Neural crest cell (in vitro differentiated cells): Measurements from ENCODE around the gene CHPF2. TPM values are rescaled to one million over a fixed set of nuclear protein-coding genes. Genes with fewer than 3 reads are reported as not detected.

Experiments used
- DNase-seq: peaks from one replicate; pipeline ENCODE4 v3.0.0; 2021; ENCODE audit warnings: low read depth, mixed read lengths, low spot score
- H3K27ac Mint-ChIP-seq: one replicate; pipeline ENCODE4 v1.8.0; 2021; ENCODE audit warnings: mild to moderate bottlenecking, mixed read lengths; ENCODE audit not compliant: unreplicated experiment
- H3K27me3 Mint-ChIP-seq: 2 replicates; pipeline ENCODE4 v1.8.0; 2021; ENCODE audit warnings: low read depth, mild to moderate bottlenecking, mixed read lengths
- H3K36me3 Mint-ChIP-seq: 2 replicates; pipeline ENCODE4 v1.8.0; 2021; ENCODE audit warnings: low read depth, mild to moderate bottlenecking, mixed read lengths
- H3K4me1 Mint-ChIP-seq: 2 replicates; pipeline ENCODE4 v1.8.0; 2021; ENCODE audit warnings: mixed read lengths
- H3K4me3 Mint-ChIP-seq: one replicate; pipeline ENCODE4 v1.8.0; 2021; ENCODE audit warnings: mild to moderate bottlenecking, mixed read lengths
- H3K9me3 Mint-ChIP-seq: 2 replicates; pipeline ENCODE4 v1.8.0; 2021; ENCODE audit warnings: mixed read lengths
- CTCF ChIP-seq: fragments of 200-600 bp; sonication (generic); conservative IDR thresholded peaks from 2 replicates; pipeline ENCODE4 v1.5.0; 2021; ENCODE audit warnings: antibody characterized with exemption, mild to moderate bottlenecking
- total RNA-seq: library from RNA; stranded (reverse); gene quantifications from 2 replicates; pipeline ENCODE4 v1.2.1, GENCODE V29; 2021

Gene CHPF2
- total RNA-seq, 1 donor from 2014 or later, result 34.1 TPM

GRCh38 chr7:151188252-151188542 is 44.1 kb upstream of the CHPF2 start:
- Mint-ChIP-seq H3K27ac (no peak overlapping the region), H3K4me3 (no peak overlapping the region), H3K36me3 (no peaks in the 10 kb centered on the region), H3K9me3 (no peaks in the 10 kb centered on the region), H3K4me1 (peaks cover 3% of the 10 kb centered on the region), H3K27me3 (peaks cover 17% of the 10 kb centered on the region)
- no peak for DNase-seq
- no peak for TF ChIP-seq CTCF

- Mint-ChIP-seq H3K4me3 (no peak overlapping the region), H3K4me1 (peaks cover 3% of the 10 kb centered on the region), H3K9me3 (no peaks in the 10 kb centered on the region), H3K27ac (peak overlapping the region; percentile 63), H3K36me3 (no peaks in the 10 kb centered on the region), H3K27me3 (peaks cover 19% of the 10 kb centered on the region)
- TF ChIP-seq CTCF, result no peak
- DNase-seq, result no peak
These were observed 43.2 kb upstream of the CHPF2 start for GRCh38 chr7:151189038-151189437.

- no peak overlapping the region for H3K4me3 Mint-ChIP-seq
- no peak for DNase-seq
- TF ChIP-seq CTCF, result no peak
- H3K36me3 Mint-ChIP-seq, result no peaks in the 10 kb centered on the region
- H3K27ac Mint-ChIP-seq, result no peak overlapping the region
- H3K4me1 Mint-ChIP-seq, result peaks cover 3% of the 10 kb centered on the region
- no peaks in the 10 kb centered on the region for H3K9me3 Mint-ChIP-seq
- H3K27me3 Mint-ChIP-seq, result peaks cover 33% of the 10 kb centered on the region
These were observed 40.7 kb upstream of the CHPF2 start for GRCh38 chr7:151191544-151191943.

- H3K36me3 Mint-ChIP-seq, result no peaks in the 10 kb centered on the region
- peaks cover 3% of the 10 kb centered on the region for H3K4me1 Mint-ChIP-seq
- peaks cover 33% of the 10 kb centered on the region for H3K27me3 Mint-ChIP-seq
- DNase-seq, result no peak
- H3K27ac Mint-ChIP-seq, result no peak overlapping the region
- H3K9me3 Mint-ChIP-seq, result no peaks in the 10 kb centered on the region
- no peak for TF ChIP-seq CTCF
- no peak overlapping the region for H3K4me3 Mint-ChIP-seq
These were observed 40.2 kb upstream of the CHPF2 start for GRCh38 chr7:151192002-151192539.

GRCh38 chr7:151193203-151193978 is 38.9 kb upstream of the CHPF2 start:
- no peak for DNase-seq

More at GRCh38 chr7:151193203-151193978, 38.9 kb upstream of the CHPF2 start:
- Mint-ChIP-seq H3K36me3 (no peaks in the 10 kb centered on the region), H3K4me3 (no peak overlapping the region), H3K27ac (peak overlapping the region; percentile 81), H3K9me3 (no peaks in the 10 kb centered on the region), H3K4me1 (peaks cover 3% of the 10 kb centered on the region), H3K27me3 (peaks cover 33% of the 10 kb centered on the region)
- no peak for TF ChIP-seq CTCF
